OCI-LY3 (cell line): Measurements from ENCODE around the gene PARK7.

Experiments
- H2AFZ ChIP-seq: fragments of 200-600, 300-600 bp; shearing (Covaris generic); 2 replicates; pipeline ENCODE4 v1.6.0; 2014; ENCODE audit warnings: antibody characterized with exemption, low read depth, low read length
- H3K27ac ChIP-seq: fragments of 200-600, 300-600 bp; sonication (generic); 2 replicates; pipeline ENCODE4 v1.5.1; 2014; ENCODE audit warnings: mild to moderate bottlenecking, low read length, moderate library complexity, mixed read lengths
- H3K27me3 ChIP-seq: fragments of 200-600, 300-600 bp; sonication (generic); 2 replicates; pipeline ENCODE4 v1.6.1; 2014; ENCODE audit warnings: low read depth, low read length, mixed read lengths
- H3K36me3 ChIP-seq: fragments of 200-600, 300-600 bp; sonication (generic); replicated peaks from 2 replicates; pipeline ENCODE3; 2014; ENCODE audit warnings: low read depth, low read length, mixed read lengths
- H3K4me1 ChIP-seq: fragments of 300-600, 200-600 bp; sonication (generic); 2 replicates; pipeline ENCODE4 v1.6.1; 2014; ENCODE audit warnings: low read length, mixed read lengths
- H3K4me2 ChIP-seq: fragments of 200-600, 300-600 bp; sonication (generic); 2 replicates; pipeline ENCODE4 v1.6.1; 2014; ENCODE audit warnings: low read length, mixed read lengths
- H3K4me3 ChIP-seq: fragments of 300-600, 200-600 bp; sonication (generic); 2 replicates; pipeline ENCODE4 v1.5.1; 2014; ENCODE audit warnings: antibody characterized with exemption, mild to moderate bottlenecking, low read length, moderate library complexity
- H3K79me2 ChIP-seq: fragments of 300-600, 200-600 bp; shearing (Covaris generic); 2 replicates; pipeline ENCODE4 v1.6.1; 2014; ENCODE audit warnings: mild to moderate bottlenecking, low read length, mixed read lengths
- H3K9ac ChIP-seq: fragments of 300-600, 200-600 bp; shearing (Covaris generic); 2 replicates; pipeline ENCODE4 v1.6.0; 2014; ENCODE audit warnings: mild to moderate bottlenecking, low read length, moderate library complexity
- H3K9me3 ChIP-seq: fragments of 200-600, 300-600 bp; shearing (Covaris generic); 2 replicates; pipeline ENCODE4 v1.6.1; 2014; ENCODE audit warnings: low read length, mixed read lengths; ENCODE audit not compliant: insufficient read depth
- H4K20me1 ChIP-seq: fragments of 200-600, 300-600 bp; sonication (generic); 2 replicates; pipeline ENCODE4 v1.6.1; 2016; ENCODE audit warnings: low read length, mixed read lengths; ENCODE audit not compliant: insufficient read depth
- EZH2phosphoT487 ChIP-seq: fragments of 200-600 bp; shearing (Covaris generic); IDR thresholded peaks from 2 replicates; pipeline ENCODE4 v1.6.1; 2018; ENCODE audit warnings: antibody characterized with exemption, mixed run types, low read depth
- TF ChIP-seq, protein P1 (sequence below): fragments of 200-600, 300-600 bp; sonication (generic); IDR thresholded peaks from 2 replicates; pipeline ENCODE4 v1.5.1; 2014; ENCODE audit warnings: antibody characterized with exemption, low read length, low read depth

The PARK7 gene

DNA sequence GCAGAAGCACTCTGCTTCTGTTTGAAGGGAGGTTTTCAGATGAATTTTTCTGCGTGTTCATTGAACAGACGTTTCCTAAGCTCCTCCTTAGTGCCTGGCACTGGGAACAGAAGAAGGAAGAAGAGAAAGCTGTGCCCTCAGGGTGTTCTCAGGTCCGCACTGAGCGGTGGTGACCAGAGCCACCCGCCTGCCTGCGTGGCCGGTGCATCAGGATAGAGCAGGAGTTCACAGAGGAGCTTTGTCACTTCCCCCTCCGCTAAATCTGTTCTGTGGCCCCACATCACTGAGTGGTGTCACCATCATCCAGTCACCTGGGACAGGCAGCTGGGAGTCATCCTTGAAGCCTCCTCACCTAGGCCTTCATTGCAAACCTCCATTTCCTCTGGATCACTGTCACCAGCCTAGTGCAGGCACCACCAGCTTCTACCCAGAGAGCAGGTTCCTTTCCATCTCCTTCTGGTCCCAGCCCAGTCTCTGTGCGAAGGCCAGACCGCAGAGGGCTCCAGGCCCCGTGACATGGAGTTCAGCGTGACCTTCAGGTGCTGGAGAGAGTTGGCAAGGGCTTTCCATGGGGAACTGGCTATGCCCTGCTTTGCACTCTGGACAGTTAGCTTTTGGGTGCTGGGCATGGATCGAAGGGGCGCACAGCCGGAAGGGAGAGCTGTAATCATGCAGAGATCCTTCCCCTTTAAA, 21.7 kb downstream of the PARK7 start:
- Histone ChIP-seq H3K36me3 (peaks cover 29% of the 10 kb centered on the region), H3K27ac (no peak overlapping the region), H3K4me3 (no peak overlapping the region), H3K79me2 (peaks cover 7% of the 10 kb centered on the region), H3K4me1 (peaks cover 2% of the 10 kb centered on the region; the same call in 1 of the 2 replicates), H3K27me3 (no peaks in the 10 kb centered on the region), H4K20me1 (no peaks in the 10 kb centered on the region), H3K9ac (no peak overlapping the region), H2AFZ (no peak overlapping the region), H3K4me2 (no peak overlapping the region), H3K9me3 (no peaks in the 10 kb centered on the region)
- no peak for TF ChIP-seq EZH2phosphoT487
- TF ChIP-seq, protein P1, sequence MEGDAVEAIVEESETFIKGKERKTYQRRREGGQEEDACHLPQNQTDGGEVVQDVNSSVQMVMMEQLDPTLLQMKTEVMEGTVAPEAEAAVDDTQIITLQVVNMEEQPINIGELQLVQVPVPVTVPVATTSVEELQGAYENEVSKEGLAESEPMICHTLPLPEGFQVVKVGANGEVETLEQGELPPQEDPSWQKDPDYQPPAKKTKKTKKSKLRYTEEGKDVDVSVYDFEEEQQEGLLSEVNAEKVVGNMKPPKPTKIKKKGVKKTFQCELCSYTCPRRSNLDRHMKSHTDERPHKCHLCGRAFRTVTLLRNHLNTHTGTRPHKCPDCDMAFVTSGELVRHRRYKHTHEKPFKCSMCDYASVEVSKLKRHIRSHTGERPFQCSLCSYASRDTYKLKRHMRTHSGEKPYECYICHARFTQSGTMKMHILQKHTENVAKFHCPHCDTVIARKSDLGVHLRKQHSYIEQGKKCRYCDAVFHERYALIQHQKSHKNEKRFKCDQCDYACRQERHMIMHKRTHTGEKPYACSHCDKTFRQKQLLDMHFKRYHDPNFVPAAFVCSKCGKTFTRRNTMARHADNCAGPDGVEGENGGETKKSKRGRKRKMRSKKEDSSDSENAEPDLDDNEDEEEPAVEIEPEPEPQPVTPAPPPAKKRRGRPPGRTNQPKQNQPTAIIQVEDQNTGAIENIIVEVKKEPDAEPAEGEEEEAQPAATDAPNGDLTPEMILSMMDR = no peak

DNA sequence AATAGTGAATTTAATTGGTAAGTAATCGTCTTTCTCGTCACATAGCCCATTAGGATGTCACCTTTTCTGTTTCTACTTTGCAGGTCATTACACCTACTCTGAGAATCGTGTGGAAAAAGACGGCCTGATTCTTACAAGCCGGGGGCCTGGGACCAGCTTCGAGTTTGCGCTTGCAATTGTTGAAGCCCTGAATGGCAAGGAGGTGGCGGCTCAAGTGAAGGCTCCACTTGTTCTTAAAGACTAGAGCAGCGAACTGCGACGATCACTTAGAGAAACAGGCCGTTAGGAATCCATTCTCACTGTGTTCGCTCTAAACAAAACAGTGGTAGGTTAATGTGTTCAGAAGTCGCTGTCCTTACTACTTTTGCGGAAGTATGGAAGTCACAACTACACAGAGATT, 23.3 kb downstream of the PARK7 start:
- no peak overlapping the region for H3K9ac ChIP-seq
- no peak overlapping the region for H3K4me3 ChIP-seq
- H3K27ac ChIP-seq = no peak overlapping the region
- TF ChIP-seq EZH2phosphoT487 = no peak
- TF ChIP-seq, protein P1 = no peak
- no peaks in the 10 kb centered on the region for H3K27me3 ChIP-seq
- peaks cover 24% of the 10 kb centered on the region for H3K36me3 ChIP-seq
- H4K20me1 ChIP-seq = no peaks in the 10 kb centered on the region
- H3K4me2 ChIP-seq = no peak overlapping the region
- no peak overlapping the region for H2AFZ ChIP-seq
- H3K9me3 ChIP-seq = no peaks in the 10 kb centered on the region
- H3K4me1 ChIP-seq = peaks cover 6% of the 10 kb centered on the region
- H3K79me2 ChIP-seq = peaks cover 7% of the 10 kb centered on the region

DNA sequence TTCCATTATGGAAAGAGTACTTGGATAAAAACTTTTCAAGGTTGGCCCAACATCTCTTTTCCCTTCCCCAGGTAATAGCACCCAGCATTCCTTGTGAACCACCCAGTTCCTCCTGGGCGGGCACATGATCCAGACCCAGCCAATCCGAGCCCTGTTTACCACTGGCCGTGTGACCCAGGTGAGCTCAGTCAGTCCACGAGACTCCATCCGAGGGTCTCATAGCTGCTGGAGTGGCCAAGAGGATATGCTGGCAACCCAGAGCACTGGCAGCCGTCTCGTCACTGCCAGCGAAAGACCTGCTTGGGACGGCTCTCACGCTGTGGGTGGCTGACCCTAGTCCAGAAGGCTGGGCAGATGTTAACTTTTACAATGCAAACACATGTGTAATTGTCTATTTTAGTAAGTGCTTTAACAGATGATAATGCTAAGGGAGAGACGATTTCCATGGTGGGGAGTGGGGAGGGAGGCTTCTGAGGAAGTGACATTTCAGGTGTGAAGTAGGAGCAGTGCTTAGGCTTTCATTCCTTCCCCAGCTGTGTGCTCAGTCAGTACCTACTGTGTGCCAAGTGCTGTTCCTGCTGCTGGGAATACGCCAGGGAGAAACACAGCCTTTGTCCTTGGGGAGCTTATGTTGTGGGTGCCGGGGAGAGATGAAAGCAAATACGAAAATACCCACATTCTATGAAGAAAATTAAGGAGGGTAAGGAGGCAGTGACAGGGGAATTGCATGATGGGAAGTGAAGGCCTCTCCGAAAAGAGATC, 24.5 kb downstream of the PARK7 start:
- Histone ChIP-seq H3K9me3 (no peaks in the 10 kb centered on the region), H3K27ac (no peak overlapping the region), H2AFZ (no peak overlapping the region), H3K79me2 (peaks cover 7% of the 10 kb centered on the region), H3K9ac (no peak overlapping the region), H3K4me3 (no peak overlapping the region), H3K4me1 (peaks cover 6% of the 10 kb centered on the region), H4K20me1 (no peaks in the 10 kb centered on the region), H3K36me3 (peaks cover 24% of the 10 kb centered on the region), H3K4me2 (no peak overlapping the region), H3K27me3 (no peaks in the 10 kb centered on the region)
- no peak for TF ChIP-seq EZH2phosphoT487
- TF ChIP-seq, protein P1 = no peak

DNA sequence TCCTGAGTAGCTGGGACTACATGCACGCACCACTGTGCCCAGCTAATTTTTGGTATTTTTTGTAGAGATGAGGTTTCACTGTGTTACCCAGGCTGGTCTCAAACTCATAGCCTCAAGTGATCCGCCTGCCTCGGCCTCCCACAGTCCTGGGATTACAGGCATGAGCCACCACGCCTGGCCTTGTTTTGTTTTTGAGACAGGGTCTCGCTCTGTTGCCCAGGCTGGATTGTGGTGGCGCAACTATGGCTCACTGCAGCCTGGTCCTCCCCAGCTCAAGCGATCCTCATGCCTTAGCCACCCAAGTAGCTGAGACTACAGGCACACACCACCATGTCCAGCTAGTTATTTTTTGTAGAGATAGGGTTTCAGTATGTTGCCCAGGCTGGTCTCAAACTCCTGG, 26.0 kb downstream of the PARK7 start:
- TF ChIP-seq, protein P1 = no peak
- TF ChIP-seq EZH2phosphoT487 = no peak
- no peaks in the 10 kb centered on the region for H4K20me1 ChIP-seq
- no peak overlapping the region for H3K4me3 ChIP-seq
- no peak overlapping the region for H3K9ac ChIP-seq
- peaks cover 4% of the 10 kb centered on the region for H3K4me1 ChIP-seq
- no peaks in the 10 kb centered on the region for H3K9me3 ChIP-seq
- H3K27me3 ChIP-seq = no peaks in the 10 kb centered on the region
- H3K79me2 ChIP-seq = peaks cover 6% of the 10 kb centered on the region
- no peak overlapping the region for H2AFZ ChIP-seq
- no peak overlapping the region for H3K27ac ChIP-seq
- no peak overlapping the region for H3K4me2 ChIP-seq
- peaks cover 23% of the 10 kb centered on the region for H3K36me3 ChIP-seq
